ENCODE measurements around the gene COL13A1.

DNA sequence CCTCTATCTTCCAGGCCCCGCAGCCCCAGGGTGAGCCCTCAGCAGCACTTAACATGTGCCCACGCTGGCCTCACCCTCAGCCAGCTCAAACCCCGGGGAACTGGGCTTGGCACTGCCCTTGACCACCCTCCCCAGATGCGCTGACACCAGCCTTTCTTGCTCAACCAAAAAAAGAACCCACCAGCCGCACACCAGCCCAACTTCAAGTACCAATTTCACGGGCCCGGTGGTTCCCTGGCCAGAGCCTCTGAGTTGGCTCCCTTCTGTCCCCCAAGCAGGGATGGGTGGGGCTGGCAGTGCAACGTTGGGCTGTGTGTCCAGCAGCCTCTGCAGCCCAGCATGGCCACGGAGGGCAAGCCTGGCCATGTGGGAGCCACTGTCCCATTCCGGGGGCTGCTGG lies 96.3 kb downstream of the COL13A1 start:
- TF ChIP-seq, protein P1, sequence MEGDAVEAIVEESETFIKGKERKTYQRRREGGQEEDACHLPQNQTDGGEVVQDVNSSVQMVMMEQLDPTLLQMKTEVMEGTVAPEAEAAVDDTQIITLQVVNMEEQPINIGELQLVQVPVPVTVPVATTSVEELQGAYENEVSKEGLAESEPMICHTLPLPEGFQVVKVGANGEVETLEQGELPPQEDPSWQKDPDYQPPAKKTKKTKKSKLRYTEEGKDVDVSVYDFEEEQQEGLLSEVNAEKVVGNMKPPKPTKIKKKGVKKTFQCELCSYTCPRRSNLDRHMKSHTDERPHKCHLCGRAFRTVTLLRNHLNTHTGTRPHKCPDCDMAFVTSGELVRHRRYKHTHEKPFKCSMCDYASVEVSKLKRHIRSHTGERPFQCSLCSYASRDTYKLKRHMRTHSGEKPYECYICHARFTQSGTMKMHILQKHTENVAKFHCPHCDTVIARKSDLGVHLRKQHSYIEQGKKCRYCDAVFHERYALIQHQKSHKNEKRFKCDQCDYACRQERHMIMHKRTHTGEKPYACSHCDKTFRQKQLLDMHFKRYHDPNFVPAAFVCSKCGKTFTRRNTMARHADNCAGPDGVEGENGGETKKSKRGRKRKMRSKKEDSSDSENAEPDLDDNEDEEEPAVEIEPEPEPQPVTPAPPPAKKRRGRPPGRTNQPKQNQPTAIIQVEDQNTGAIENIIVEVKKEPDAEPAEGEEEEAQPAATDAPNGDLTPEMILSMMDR (IDR thresholded peaks at IDR 0.05 in 8 of 11, conservative IDR thresholded peaks at IDR 0.05 in 3 of 11), result no peak
- no peak for TF ChIP-seq POLR2A (IDR thresholded peaks at IDR 0.05)
